ENCODE results near the gene CDC42BPB. TPM values are rescaled to one million over a fixed set of nuclear protein-coding genes. Genes with fewer than 3 reads are reported as not detected.
"Not testable (repeated sequence)": the region's sequence is repeated elsewhere in the genome, so short reads cannot be mapped to it uniquely, and the experiment has no call there.

The CDC42BPB gene
- total RNA-seq, 1 donor from 2014 or later, result 102 TPM

DNA sequence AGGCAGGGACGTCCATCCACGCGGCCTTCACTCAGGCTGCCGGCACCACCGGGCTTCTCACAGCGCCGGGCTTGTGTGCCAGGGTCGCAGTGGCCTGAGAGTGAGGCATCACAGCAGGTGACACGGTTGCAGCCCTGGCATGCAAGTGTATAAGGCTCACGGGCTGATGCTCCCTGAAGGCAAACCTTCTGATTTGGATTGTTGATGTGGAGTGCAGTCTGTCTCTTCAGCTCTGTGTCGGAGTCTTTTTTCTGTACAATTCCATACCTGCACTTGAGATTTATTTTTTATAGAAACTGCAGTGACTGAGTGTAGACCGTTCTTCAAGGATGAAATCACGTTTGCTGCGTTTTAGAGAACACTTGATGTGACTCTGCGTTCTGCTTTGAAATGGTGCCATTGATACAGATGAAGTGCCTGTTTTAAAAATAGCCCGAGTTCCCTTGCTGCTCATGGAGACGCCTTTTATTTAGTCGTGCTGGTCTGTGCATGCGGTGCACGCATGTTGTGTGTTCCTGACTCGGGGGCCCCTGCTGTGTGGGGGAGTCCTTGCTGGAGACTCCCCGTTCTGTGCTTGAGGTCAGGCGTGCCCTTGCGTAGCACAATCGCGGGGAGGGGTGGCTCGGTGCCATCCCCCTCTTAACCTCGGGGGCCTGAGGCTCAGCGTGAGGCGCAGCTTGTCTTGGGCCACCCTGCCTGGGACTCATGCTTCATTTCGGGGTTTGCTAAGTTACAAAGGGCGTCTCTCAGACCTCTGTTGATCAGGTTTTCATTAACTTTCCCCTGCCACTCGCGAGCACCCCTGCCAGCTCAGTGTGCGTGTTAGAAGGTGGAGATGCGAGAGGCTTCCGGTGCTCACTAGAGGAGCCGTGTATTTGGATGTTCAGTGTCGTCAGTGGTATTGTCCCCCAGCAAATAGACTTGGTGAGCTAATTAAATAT, 156.4 kb downstream of the CDC42BPB start:
- no peak for TF ChIP-seq CTCF (IDR thresholded peaks at IDR 0.05)
- intact Hi-C loops (cut with DNase I), result no loop called here
- ATAC-seq, result peak; percentile 20
- H3K27me3 ChIP-seq, result no peaks in the 10 kb centered on the region
- peak; percentile 67 for DNase-seq
- H3K36me3 ChIP-seq, result peaks cover 22% of the 10 kb centered on the region
- H3K27ac ChIP-seq, result no peak overlapping the region
- H3K9me3 ChIP-seq, result no peaks in the 10 kb centered on the region
- H3K4me3 ChIP-seq, result no peak overlapping the region
- no peaks in the 10 kb centered on the region for H3K4me1 ChIP-seq

- TF ChIP-seq CTCF (IDR thresholded peaks at IDR 0.05), result no peak
- Histone ChIP-seq H3K27ac (no peak overlapping the region), H3K4me3 (no peak overlapping the region), H3K27me3 (no peaks in the 10 kb centered on the region), H3K36me3 (peaks cover 12% of the 10 kb centered on the region), H3K9me3 (no peaks in the 10 kb centered on the region), H3K4me1 (no peaks in the 10 kb centered on the region)
- intact Hi-C loops (cut with DNase I), result no loop called here
- ATAC-seq, result no peak
- peak; percentile 35 for DNase-seq
Measured at GRCh38 chr14:102899516-102899900, 157.8 kb downstream of the CDC42BPB start.

GRCh38 chr14:102898776-102899515, 158.4 kb downstream of the CDC42BPB start:
- intact Hi-C loops (cut with DNase I), result no loop called here
- H3K27ac ChIP-seq, result no peak overlapping the region
- TF ChIP-seq CTCF (IDR thresholded peaks at IDR 0.05), result no peak
- no peak for ATAC-seq
- H3K4me1 ChIP-seq, result no peaks in the 10 kb centered on the region
- H3K9me3 ChIP-seq, result no peaks in the 10 kb centered on the region
- peak; percentile 56 for DNase-seq
- no peak overlapping the region for H3K4me3 ChIP-seq
- H3K36me3 ChIP-seq, result peaks cover 11% of the 10 kb centered on the region
- no peaks in the 10 kb centered on the region for H3K27me3 ChIP-seq

GRCh38 chr14:102898298-102898697, 159.1 kb downstream of the CDC42BPB start:
- peaks cover 4% of the 10 kb centered on the region for H3K36me3 ChIP-seq
- no peaks in the 10 kb centered on the region for H3K27me3 ChIP-seq
- H3K4me3 ChIP-seq, result no peak overlapping the region
- intact Hi-C loops (cut with DNase I), result no loop called here
- H3K27ac ChIP-seq, result no peak overlapping the region
- peak; percentile 56 for DNase-seq
- ATAC-seq, result no peak
- no peaks in the 10 kb centered on the region for H3K4me1 ChIP-seq
- TF ChIP-seq CTCF (IDR thresholded peaks at IDR 0.05), result no peak
- H3K9me3 ChIP-seq, result no peaks in the 10 kb centered on the region

GRCh38 chr14:102897299-102898027, 159.9 kb downstream of the CDC42BPB start:
- Histone ChIP-seq H3K27ac (no peak overlapping the region), H3K36me3 (no peaks in the 10 kb centered on the region), H3K27me3 (no peaks in the 10 kb centered on the region), H3K4me1 (no peaks in the 10 kb centered on the region), H3K4me3 (no peak overlapping the region), H3K9me3 (no peaks in the 10 kb centered on the region)
- TF ChIP-seq CTCF (IDR thresholded peaks at IDR 0.05), result no peak
- peak; percentile 34 for DNase-seq
- intact Hi-C loops (cut with DNase I), result no loop called here
- ATAC-seq, result peak; percentile 57

- peak; percentile 50 for DNase-seq
- peak; percentile 27 for ATAC-seq
- intact Hi-C loops (cut with DNase I); H3K36me3 ChIP-seq; H3K4me3 ChIP-seq; H3K4me1 ChIP-seq; H3K9me3 ChIP-seq; H3K27me3 ChIP-seq; H3K27ac ChIP-seq: not testable (repeated sequence)
Measured at GRCh38 chr14:102896735-102897134, 160.6 kb downstream of the CDC42BPB start.

All from upper lobe of right lung (tissue), 1 donor.